Caco-2 (cell line): Measurements from ENCODE around the gene CSTF2T. TPM values are rescaled to one million over a fixed set of nuclear protein-coding genes. Genes with fewer than 3 reads are reported as not detected.

ENCODE experiments used
- BruUV-seq: library from RNA; stranded (reverse); fragments of 400-500 nt; replicated peaks from 2 replicates; lab custom pipeline; 2021; lab: Mats Ljungman, UMichigan
- CTCF ChIA-PET: fragments of 300-600 bp; sonication (Branson Sonifier 250); formaldehyde crosslinking; loops from one replicate; lab custom pipeline; 2022; ENCODE audit warnings: antibody characterized with exemption; lab: Charles Lee
- POLR2A ChIA-PET: fragments of 300-600 bp; sonication (Branson Sonifier 250); formaldehyde crosslinking; loops from one replicate; lab custom pipeline; 2022; ENCODE audit warnings: antibody characterized with exemption; lab: Charles Lee
- DNase-seq, 2 experiments: peaks; one replicate each; pipeline versions ENCODE4 v3.0.0 to v3.0.0-alpha.2; 2020 to 2022
- H3K27me3 ChIP-seq: replicated peaks from 2 replicates; pipeline ENCODE4 v1.6.0; 2011; ENCODE audit warnings: low read length; ENCODE audit not compliant: control insufficient read depth, insufficient read depth
- H3K36me3 ChIP-seq: 2 replicates; pipeline ENCODE4 v1.5.1; 2011; ENCODE audit warnings: low read length; ENCODE audit not compliant: control insufficient read depth, insufficient read depth
- H3K4me1 ChIP-seq: fragments of 250-450 bp; sonication (Bioruptor Pico); 2 replicates; pipeline ENCODE4 v1.5.1; 2020; ENCODE audit warnings: mild to moderate bottlenecking
- H3K4me3 ChIP-seq: 2 replicates; pipeline ENCODE4 v1.5.1; 2011; ENCODE audit warnings: low read depth, mild to moderate bottlenecking, control low read depth, low read length
- H3K9me3 ChIP-seq: fragments of 250-450 bp; sonication (Bioruptor Pico); 2 replicates; pipeline ENCODE4 v1.5.1; 2020; ENCODE audit warnings: mild to moderate bottlenecking, moderate library complexity
- H3K27ac Mint-ChIP-seq: one replicate; pipeline ENCODE4 v1.8.0; 2022; ENCODE audit warnings: mixed read lengths; ENCODE audit not compliant: unreplicated experiment
- H3K27me3 Mint-ChIP-seq: one replicate; pipeline ENCODE4 v1.8.0; 2022; ENCODE audit warnings: mixed read lengths; ENCODE audit not compliant: insufficient read depth, unreplicated experiment
- H3K36me3 Mint-ChIP-seq: one replicate; pipeline ENCODE4 v1.8.0; 2022; ENCODE audit warnings: mild to moderate bottlenecking, mixed read lengths; ENCODE audit not compliant: insufficient read depth, unreplicated experiment
- H3K4me1 Mint-ChIP-seq: one replicate; pipeline ENCODE4 v1.8.0; 2022; ENCODE audit warnings: low read depth, mixed read lengths; ENCODE audit not compliant: unreplicated experiment
- H3K4me3 Mint-ChIP-seq: one replicate; pipeline ENCODE4 v1.8.0; 2022; ENCODE audit warnings: mild to moderate bottlenecking, moderate library complexity, mixed read lengths; ENCODE audit not compliant: unreplicated experiment
- H3K9me3 Mint-ChIP-seq: one replicate; pipeline ENCODE4 v1.8.0; 2022; ENCODE audit warnings: mixed read lengths; ENCODE audit not compliant: unreplicated experiment
- intact Hi-C: fragments of 100-400 bp; cut with micrococcal nuclease; formaldehyde crosslinking; loops from one replicate; pipeline ENCODE4 v1.10.0; 2022; ENCODE audit not compliant: unreplicated experiment
- total RNA-seq: library from RNA; stranded (reverse); gene quantifications from 2 replicates; pipeline ENCODE4 v1.2.3, GENCODE V29; 2022
- TF ChIP-seq, protein P1 (sequence below), 2 experiments: fragments of 200-600 bp in 1 of 2; IDR thresholded peaks; 1 replicate in 1 of 2; 2 replicates in 1 of 2; pipeline versions ENCODE4 v1.5.1 to v1.8.0; 2011 to 2022; ENCODE audit warnings: antibody characterized with exemption in 1 of 2, control low read depth in 1 of 2, inconsistent platforms in 1 of 2, low read depth in 1 of 2, low read length in 1 of 2, mild to moderate bottlenecking in 1 of 2, moderate library complexity in 1 of 2; ENCODE audit not compliant: insufficient read depth in 1 of 2, severe bottlenecking in 1 of 2, unreplicated experiment in 1 of 2

The CSTF2T gene
- total RNA-seq, 1 experiment from 2014 or later, result 51.2 TPM

DNA sequence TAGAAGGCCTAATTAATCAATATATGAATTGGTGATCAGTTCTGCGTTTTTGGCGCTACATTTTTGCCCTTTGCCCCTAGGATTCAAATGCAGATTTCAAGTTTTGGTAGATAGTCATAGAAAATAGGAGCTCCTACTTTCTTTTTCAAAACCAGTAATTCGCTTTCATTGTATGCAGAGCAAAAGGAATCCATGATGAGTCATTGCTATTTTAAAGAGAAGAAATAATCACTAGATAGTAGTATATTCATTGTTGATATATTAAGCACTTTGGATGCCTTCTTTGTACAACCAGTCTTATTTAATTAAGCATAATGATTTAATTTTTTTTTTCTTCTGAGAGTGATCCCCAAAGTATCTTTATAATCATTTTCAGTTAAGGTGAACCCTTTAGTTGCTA, 50.3 kb downstream of the CSTF2T start:
- BruUV-seq, result no TSS peak
- H3K4me1 Mint-ChIP-seq, result peaks cover 13% of the 10 kb centered on the region
- no peak overlapping the region for H3K27ac Mint-ChIP-seq
- 0 out of 2 replicates have a peak, but pooled peaks cover 1% of the 10 kb centered on the region for H3K27me3 ChIP-seq
- POLR2A ChIA-PET, result no interaction called here
- no peak for DNase-seq
- no peaks in the 10 kb centered on the region for H3K36me3 Mint-ChIP-seq
- intact Hi-C loops, result no loop called here
- TF ChIP-seq, protein P1, sequence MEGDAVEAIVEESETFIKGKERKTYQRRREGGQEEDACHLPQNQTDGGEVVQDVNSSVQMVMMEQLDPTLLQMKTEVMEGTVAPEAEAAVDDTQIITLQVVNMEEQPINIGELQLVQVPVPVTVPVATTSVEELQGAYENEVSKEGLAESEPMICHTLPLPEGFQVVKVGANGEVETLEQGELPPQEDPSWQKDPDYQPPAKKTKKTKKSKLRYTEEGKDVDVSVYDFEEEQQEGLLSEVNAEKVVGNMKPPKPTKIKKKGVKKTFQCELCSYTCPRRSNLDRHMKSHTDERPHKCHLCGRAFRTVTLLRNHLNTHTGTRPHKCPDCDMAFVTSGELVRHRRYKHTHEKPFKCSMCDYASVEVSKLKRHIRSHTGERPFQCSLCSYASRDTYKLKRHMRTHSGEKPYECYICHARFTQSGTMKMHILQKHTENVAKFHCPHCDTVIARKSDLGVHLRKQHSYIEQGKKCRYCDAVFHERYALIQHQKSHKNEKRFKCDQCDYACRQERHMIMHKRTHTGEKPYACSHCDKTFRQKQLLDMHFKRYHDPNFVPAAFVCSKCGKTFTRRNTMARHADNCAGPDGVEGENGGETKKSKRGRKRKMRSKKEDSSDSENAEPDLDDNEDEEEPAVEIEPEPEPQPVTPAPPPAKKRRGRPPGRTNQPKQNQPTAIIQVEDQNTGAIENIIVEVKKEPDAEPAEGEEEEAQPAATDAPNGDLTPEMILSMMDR (IDR thresholded peaks at IDR 0.05; ENCODE audit: insufficient read depth in 1 of 2, low read depth in 1 of 2, low read length in 1 of 2, severe bottlenecking in 1 of 2, unreplicated experiment in 1 of 2), result no peak
- H3K9me3 ChIP-seq, result no peaks in the 10 kb centered on the region
- no peak overlapping the region for H3K4me3 Mint-ChIP-seq
- H3K4me3 ChIP-seq, result no peak overlapping the region
- peaks cover 9% of the 10 kb centered on the region for H3K27me3 Mint-ChIP-seq
- CTCF ChIA-PET, result no interaction called here
- no peaks in the 10 kb centered on the region for H3K36me3 ChIP-seq
- peaks cover 10% of the 10 kb centered on the region for H3K9me3 Mint-ChIP-seq
- peaks cover 13% of the 10 kb centered on the region; the same call in 1 of the 2 replicates for H3K4me1 ChIP-seq
